ENCODE results near the gene MAML2. TPM values are rescaled to one million over a fixed set of nuclear protein-coding genes. Genes with fewer than 3 reads are reported as not detected.

The MAML2 gene
- total and polyA plus RNA-seq, 8 donors, result 2.4 to 11.8 (median 4.1) TPM

DNA sequence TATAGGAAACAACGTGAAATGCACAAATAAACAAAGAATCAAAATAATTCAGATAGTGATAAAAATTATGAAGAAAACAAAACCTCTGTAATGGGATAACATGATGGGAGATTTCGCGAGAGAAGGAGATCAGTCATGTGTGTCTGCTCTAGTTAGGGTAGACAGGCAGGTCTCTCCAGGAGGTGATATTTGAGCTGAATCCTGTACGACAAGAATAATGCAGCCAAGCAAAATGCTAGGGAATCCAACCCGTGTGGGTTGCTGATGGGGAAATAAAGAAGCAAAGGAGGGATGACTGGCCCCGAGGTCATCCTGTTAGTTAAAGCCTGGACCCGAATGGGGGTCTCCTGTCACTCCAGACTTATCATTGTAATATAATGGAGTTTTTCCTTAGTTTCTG lies 16.0 kb downstream of the MAML2 start:
- no peak for ATAC-seq
- Histone ChIP-seq H3K4me1 (peaks cover 0 to 9% (median 0%) of the 10 kb centered on the region in 3 donors), H3K27me3 (no peaks in the 10 kb centered on the region), H3K9me3 (no peaks in the 10 kb centered on the region), H3K4me3 (no peak overlapping the region), H3K27ac (no peak overlapping the region), H3K36me3 (no peaks in the 10 kb centered on the region)
- no peak for FAIRE-seq
- intact Hi-C loops (cut with DNase I), result no loop called here
- WGBS, 2 donors, result 68 to 85% methylated on average over 7 of the region's 7 CpGs
- DNase-seq, result no peak
- TF ChIP-seq CTCF (IDR thresholded peaks at IDR 0.05), result no peak

DNA sequence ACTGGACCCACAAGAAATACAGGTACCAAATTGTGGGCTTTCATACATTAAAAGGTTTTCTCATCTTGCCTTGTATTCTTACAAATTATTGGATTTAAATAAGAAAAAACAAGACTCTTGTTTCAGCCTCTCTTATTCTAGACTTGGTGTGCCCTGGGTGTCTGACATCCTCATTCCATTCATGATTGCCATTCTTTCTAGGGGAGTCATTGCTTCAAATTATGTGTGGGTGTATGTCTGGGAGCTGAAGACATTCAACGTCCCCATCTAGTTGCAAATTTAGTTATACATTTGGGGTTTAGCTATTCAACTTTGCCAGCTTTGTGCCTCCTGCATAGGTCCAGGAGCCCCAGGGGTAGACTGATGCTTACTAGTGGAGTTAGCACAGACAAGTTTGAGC lies 18.1 kb downstream of the MAML2 start:
- Histone ChIP-seq H3K27me3 (no peaks in the 10 kb centered on the region), H3K36me3 (no peaks in the 10 kb centered on the region), H3K9me3 (no peaks in the 10 kb centered on the region), H3K27ac (peak overlapping the region in 1 of 4 donors; percentile 46), H3K4me3 (no peak overlapping the region), H3K4me1 (peaks cover 0 to 9% (median 0%) of the 10 kb centered on the region in 3 donors)
- TF ChIP-seq CTCF (IDR thresholded peaks at IDR 0.05), result no peak
- peak in 3 of 4 donors; percentile 37 to 81 (median 65) for ATAC-seq
- FAIRE-seq, result no peak
- DNase-seq, result no peak
- 15 to 35% methylated on average over 1 of the region's 1 CpG for WGBS, 2 donors
- intact Hi-C loops (cut with DNase I), result no loop called here

DNA sequence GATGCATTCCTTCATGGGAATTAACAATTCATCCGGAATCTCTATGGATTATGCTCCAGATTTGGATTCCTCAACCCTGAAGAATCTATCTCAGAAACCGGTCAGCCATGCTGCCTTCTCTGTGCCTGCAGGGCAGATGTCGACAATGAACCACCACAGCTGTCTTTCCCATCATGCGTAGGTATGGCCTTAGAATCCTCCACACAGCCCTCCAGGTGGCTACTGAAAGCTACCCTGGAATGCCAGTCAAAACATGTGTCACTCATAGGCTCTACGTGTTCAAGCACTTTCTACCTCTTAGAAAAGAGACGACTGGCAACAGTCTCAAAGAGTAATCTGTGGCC lies 19.4 kb downstream of the MAML2 start:
- Histone ChIP-seq H3K27ac (no peak overlapping the region), H3K9me3 (no peaks in the 10 kb centered on the region), H3K27me3 (no peaks in the 10 kb centered on the region), H3K4me1 (peaks cover 0 to 9% (median 0%) of the 10 kb centered on the region in 3 donors), H3K36me3 (no peaks in the 10 kb centered on the region), H3K4me3 (no peak overlapping the region)
- 79 to 87% methylated on average over 6 of the region's 6 CpGs for WGBS, 2 donors
- intact Hi-C loops (cut with DNase I), result no loop called here
- no peak for FAIRE-seq
- no peak for TF ChIP-seq CTCF (IDR thresholded peaks at IDR 0.05)
- no peak for DNase-seq
- ATAC-seq, result no peak

DNA sequence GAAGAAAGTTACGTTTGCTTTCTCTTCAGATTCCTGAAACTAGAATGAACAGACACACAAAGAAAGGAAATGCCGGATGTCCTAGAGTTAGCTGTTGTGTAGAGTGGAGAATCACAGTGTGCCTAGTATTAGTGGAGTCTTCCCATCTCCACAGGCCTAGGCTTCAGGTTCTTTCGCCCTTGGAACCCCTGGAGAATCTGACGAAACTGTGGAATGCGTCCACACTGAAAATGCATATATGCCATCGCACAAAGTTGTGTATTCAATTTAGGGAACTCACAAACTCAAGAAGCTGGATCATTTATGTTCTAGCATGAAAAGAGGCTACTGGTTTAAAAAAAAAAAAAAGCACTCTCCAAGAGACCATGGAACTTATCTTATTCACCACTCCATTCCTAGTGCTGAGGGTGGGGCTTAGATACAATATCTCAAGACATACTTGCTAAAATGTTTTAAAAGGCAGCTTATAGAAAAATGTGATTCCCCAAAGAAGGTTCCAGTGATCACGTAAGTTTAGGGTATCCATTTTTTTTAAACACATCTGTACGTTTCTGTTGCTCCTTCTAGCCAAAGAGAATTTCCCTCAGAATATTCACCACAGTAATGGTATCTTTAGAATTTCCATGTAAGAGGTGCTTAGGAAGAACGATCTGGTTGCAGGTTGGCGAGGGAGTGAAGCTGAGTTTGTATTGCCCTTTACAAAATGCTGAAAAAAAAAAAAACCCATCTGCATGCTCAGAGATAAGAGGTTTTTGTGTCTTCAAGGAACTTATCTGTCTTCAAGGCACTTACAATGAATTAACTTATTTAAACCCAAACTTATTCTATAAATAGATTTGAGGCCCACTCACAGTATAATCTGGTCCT lies 20.0 kb downstream of the MAML2 start:
- Histone ChIP-seq H3K36me3 (no peaks in the 10 kb centered on the region), H3K4me1 (peaks cover 0 to 9% (median 0%) of the 10 kb centered on the region in 3 donors), H3K27me3 (no peaks in the 10 kb centered on the region), H3K4me3 (no peak overlapping the region), H3K27ac (no peak overlapping the region), H3K9me3 (no peaks in the 10 kb centered on the region)
- intact Hi-C loops (cut with DNase I), result no loop called here
- TF ChIP-seq CTCF (IDR thresholded peaks at IDR 0.05), result no peak
- DNase-seq (no peak), ATAC-seq (no peak), FAIRE-seq (no peak)
- 84 to 91% methylated on average over 10 of the region's 10 CpGs for WGBS, 2 donors

GRCh38 chr11:96321091-96321490 lies 21.9 kb downstream of the MAML2 start:
- 85 to 93% methylated on average over 5 of the region's 5 CpGs for WGBS, 2 donors
- FAIRE-seq (no peak), ATAC-seq (no peak), DNase-seq (no peak)
- no peaks in the 10 kb centered on the region for H3K36me3 ChIP-seq
- H3K4me1 ChIP-seq, result peaks cover 0 to 14% (median 0%) of the 10 kb centered on the region in 3 donors
- intact Hi-C loops (cut with DNase I), result no loop called here
- H3K4me3 ChIP-seq, result no peak overlapping the region
- no peaks in the 10 kb centered on the region for H3K9me3 ChIP-seq
- no peak for TF ChIP-seq CTCF (IDR thresholded peaks at IDR 0.05)
- H3K27me3 ChIP-seq, result no peaks in the 10 kb centered on the region
- no peak overlapping the region for H3K27ac ChIP-seq

All from pancreas (tissue), 10 donors.